HEK293T (cell line): ENCODE measurements around the gene TMED4.
A peak's percentile ranks its signal among the peaks of the same experiment; 100 is the strongest.

ENCODE experiments used
- CTCF ChIA-PET: fragments of 350-600 bp; formaldehyde crosslinking; extraction: SDS; loops from one replicate; lab custom pipeline; 2021; ENCODE audit warnings: antibody characterized with exemption, inconsistent platforms; lab: Yijun Ruan, JAX
- POLR2A ChIA-PET: fragments of 350-600 bp; formaldehyde crosslinking; extraction: SDS; loops from one replicate; lab custom pipeline; 2020; ENCODE audit warnings: antibody characterized with exemption, inconsistent platforms; lab: Yijun Ruan, JAX
- DNase-seq: peaks from one replicate; pipeline ENCODE4 v3.0.0; 2012; ENCODE audit warnings: mixed read lengths; ENCODE audit errors: extremely low spot score
- ARNT ChIP-seq: fragments of 450-650 bp; IDR thresholded peaks from 2 replicates; pipeline ENCODE4 v1.6.1; 2017; ENCODE audit warnings: mild to moderate bottlenecking
- BHLHE40 ChIP-seq: fragments of 450-650 bp; IDR thresholded peaks from 2 replicates; pipeline ENCODE4 v1.6.1; 2016; ENCODE audit warnings: mild to moderate bottlenecking, moderate library complexity, borderline replicate concordance
- CTBP1 ChIP-seq: fragments of 450-650 bp; IDR thresholded peaks from 2 replicates; pipeline ENCODE4 v1.6.1; 2016; ENCODE audit warnings: borderline replicate concordance
- ELF4 ChIP-seq: fragments of 450-650 bp; IDR thresholded peaks from 2 replicates; pipeline ENCODE4 v1.6.1; 2017; ENCODE audit warnings: antibody characterized with exemption
- FOXA1 ChIP-seq: fragments of 450-650 bp; IDR thresholded peaks from 2 replicates; pipeline ENCODE4 v1.6.1; 2016; ENCODE audit warnings: mild to moderate bottlenecking
- FOXK2 ChIP-seq: fragments of 450-650 bp; IDR thresholded peaks from 2 replicates; pipeline ENCODE4 v1.6.1; 2016; ENCODE audit warnings: mild to moderate bottlenecking
- FOXM1 ChIP-seq: fragments of 450-650 bp; IDR thresholded peaks from 2 replicates; pipeline ENCODE4 v1.6.1; 2017; ENCODE audit warnings: mild to moderate bottlenecking, borderline replicate concordance
- HDGF ChIP-seq: fragments of 450-650 bp; IDR thresholded peaks from 2 replicates; pipeline ENCODE4 v1.6.1; 2017; ENCODE audit warnings: antibody characterized with exemption, borderline replicate concordance
- L3MBTL2 ChIP-seq: fragments of 450-650 bp; conservative IDR thresholded peaks from 2 replicates; pipeline ENCODE4 v1.6.1; 2016; ENCODE audit warnings: mild to moderate bottlenecking
- LEF1 ChIP-seq: fragments of 450-650 bp; IDR thresholded peaks from 2 replicates; pipeline ENCODE4 v1.6.1; 2017; ENCODE audit warnings: mild to moderate bottlenecking, borderline replicate concordance
- NFRKB ChIP-seq: fragments of 450-650 bp; IDR thresholded peaks from 2 replicates; pipeline ENCODE4 v1.6.1; 2016; ENCODE audit warnings: mild to moderate bottlenecking, moderate library complexity
- PKNOX1 ChIP-seq: fragments of 450-650 bp; IDR thresholded peaks from 2 replicates; pipeline ENCODE4 v1.6.1; 2016
- SP1 ChIP-seq: fragments of 450-650 bp; IDR thresholded peaks from 2 replicates; pipeline ENCODE4 v1.6.1; 2017
- SUZ12 ChIP-seq: fragments of 450-650 bp; IDR thresholded peaks from 2 replicates; pipeline ENCODE4 v1.6.1; 2016; ENCODE audit warnings: mild to moderate bottlenecking
- TARDBP ChIP-seq: fragments of 450-650 bp; IDR thresholded peaks from 2 replicates; pipeline ENCODE4 v1.6.1; 2016
- ZNF384 ChIP-seq: fragments of 450-650 bp; IDR thresholded peaks from 2 replicates; pipeline ENCODE4 v1.6.1; 2016

The TMED4 gene

GRCh38 chr7:44536090-44536489, 45.9 kb downstream of the TMED4 start:
- CTCF ChIA-PET, result no interaction called here
- no peak for DNase-seq
- POLR2A ChIA-PET, result interaction anchor here (0.7 to 1.5 kb wide), 2 partner anchors 46 kb away, joined by 3 to 5 read pairs; partner anchors contain the start of gene TMED4
- no peak for TF ChIP-seq LEF1
- TF ChIP-seq ELF4, result no peak

GRCh38 chr7:44535348-44536064, 46.5 kb downstream of the TMED4 start:
- POLR2A ChIA-PET, result interaction anchor here (0.7 kb wide), 1 partner anchor 47 kb away, joined by 3 read pairs; the partner anchor contains the start of gene TMED4
- CTCF ChIA-PET, result interaction anchor here (0.6 to 1.9 kb wide), 4 partner anchors 12 to 272 kb away, joined by 4 to 8 read pairs (median 4); no protein-coding TSS in a partner anchor
- no peak for DNase-seq
- TF ChIP-seq ARNT (no peak), FOXK2 (no peak), NFRKB (no peak), PKNOX1 (no peak), SUZ12 (no peak), HDGF (no peak), LEF1 (no peak), L3MBTL2 (no peak), ELF4 (no peak), TARDBP (no peak), ZNF384 (no peak), SP1 (no peak), FOXM1 (no peak), BHLHE40 (no peak)

GRCh38 chr7:44534501-44534900, 47.5 kb downstream of the TMED4 start:
- ChIA-PET CTCF (interaction anchor here (0.5 to 1.9 kb wide), 11 partner anchors 10 to 294 kb away, joined by 3 to 9 read pairs (median 4); no protein-coding TSS in a partner anchor), POLR2A (interaction anchor here (1.3 kb wide), 3 partner anchors 31 to 43 kb away, joined by 3 to 5 read pairs (median 4); no protein-coding TSS in a partner anchor)
- peak; percentile 91 for DNase-seq
- no peak for TF ChIP-seq NFRKB
- TF ChIP-seq BHLHE40, result no peak
- TF ChIP-seq ELF4, result no peak
- no peak for TF ChIP-seq FOXM1
- no peak for TF ChIP-seq PKNOX1
- no peak for TF ChIP-seq ZNF384
- no peak for TF ChIP-seq FOXK2
- no peak for TF ChIP-seq L3MBTL2
- no peak for TF ChIP-seq ARNT

- ChIA-PET CTCF (interaction anchor here (0.9 to 1.9 kb wide), 10 partner anchors 11 to 293 kb away, joined by 3 to 9 read pairs (median 4); no protein-coding TSS in a partner anchor), POLR2A (interaction anchor here (1.3 kb wide), 3 partner anchors 31 to 43 kb away, joined by 3 to 5 read pairs (median 4); no protein-coding TSS in a partner anchor)
- no peak for DNase-seq
- no peak for TF ChIP-seq ELF4
- no peak for TF ChIP-seq FOXA1
- TF ChIP-seq HDGF, result no peak
- no peak for TF ChIP-seq L3MBTL2
- no peak for TF ChIP-seq PKNOX1
- no peak for TF ChIP-seq ARNT
- TF ChIP-seq BHLHE40, result no peak
- TF ChIP-seq CTBP1, result no peak
- TF ChIP-seq LEF1, result no peak
- no peak for TF ChIP-seq FOXM1
- TF ChIP-seq NFRKB, result no peak
- no peak for TF ChIP-seq TARDBP
- no peak for TF ChIP-seq SUZ12
- no peak for TF ChIP-seq SP1
- TF ChIP-seq ZNF384, result no peak
Observed at GRCh38 chr7:44534087-44534486, 47.9 kb downstream of the TMED4 start.

- DNase-seq, result peak; percentile 4
- CTCF ChIA-PET, result interaction anchor here (0.9 to 1.9 kb wide), 4 partner anchors 11 to 19 kb away, joined by 3 to 9 read pairs (median 4); no protein-coding TSS in a partner anchor
- TF ChIP-seq SP1 (no peak), TARDBP (no peak), NFRKB (no peak), FOXA1 (no peak), HDGF (no peak), ARNT (no peak), ZNF384 (no peak), BHLHE40 (no peak), SUZ12 (no peak), FOXM1 (no peak), FOXK2 (no peak), CTBP1 (no peak), LEF1 (no peak), ELF4 (no peak), L3MBTL2 (no peak), PKNOX1 (no peak)
- POLR2A ChIA-PET, result interaction anchor here (1.3 kb wide), 3 partner anchors 32 to 42 kb away, joined by 3 to 5 read pairs (median 4); no protein-coding TSS in a partner anchor
Observed at GRCh38 chr7:44533301-44534055, 48.6 kb downstream of the TMED4 start.
